IMR-90 (cell line): Measurements from ENCODE around the gene MTA2. TPM values are rescaled to one million over a fixed set of nuclear protein-coding genes. Genes with fewer than 3 reads are reported as not detected.

ENCODE experiments used
- ATAC-seq: fragments of 200-7000 bp; cut with Tn5 transposase; 2 replicates; pipeline ENCODE4 v1.9.1; 2020; ENCODE audit warnings: low read depth, mild to moderate bottlenecking, moderate library complexity
- BruUV-seq: library from RNA; stranded (reverse); fragments of 400-500 nt; replicated peaks from 2 replicates; lab custom pipeline; 2021; lab: Mats Ljungman, UMichigan
- CTCF ChIA-PET: fragments of 300-600 bp; formaldehyde crosslinking; extraction: SDS; loops from one replicate; lab custom pipeline; 2021; ENCODE audit warnings: antibody characterized with exemption; lab: Yijun Ruan, JAX
- POLR2A ChIA-PET: fragments of 300-600 bp; sonication (Branson Sonifier 250); formaldehyde crosslinking; loops from one replicate; lab custom pipeline; 2022; ENCODE audit warnings: antibody characterized with exemption; ENCODE audit not compliant: unreplicated experiment; lab: Charles Lee
- DNase-seq: peaks from one replicate; pipeline ENCODE4 v3.0.0; 2013
- H2AFZ ChIP-seq: replicated peaks from 2 replicates; pipeline ENCODE3; 2013; ENCODE audit warnings: low read length, mild to moderate bottlenecking; ENCODE audit not compliant: poor library complexity
- H2AK5ac ChIP-seq: 2 replicates; pipeline ENCODE4 v1.6.1; 2013; ENCODE audit warnings: low read depth, low read length, inconsistent platforms
- H2AK9ac ChIP-seq: replicated peaks from 2 replicates; pipeline ENCODE3; 2013; ENCODE audit warnings: mild to moderate bottlenecking, low read depth, low read length, moderate library complexity; ENCODE audit not compliant: poor library complexity
- H2BK120ac ChIP-seq: 2 replicates; pipeline ENCODE4 v1.6.1; 2013; ENCODE audit warnings: low read depth, low read length, inconsistent platforms
- H2BK15ac ChIP-seq: 3 replicates; pipeline ENCODE4 v1.6.1; 2013; ENCODE audit warnings: low read depth, low read length, inconsistent platforms
- H2BK20ac ChIP-seq: 2 replicates; pipeline ENCODE4 v1.6.1; 2013; ENCODE audit warnings: low read depth, mild to moderate bottlenecking, inconsistent platforms, low read length, moderate library complexity
- H2BK5ac ChIP-seq: 2 replicates; pipeline ENCODE4 v1.6.1; 2013; ENCODE audit warnings: mild to moderate bottlenecking, low read depth, low read length, inconsistent platforms; ENCODE audit not compliant: poor library complexity, severe bottlenecking
- H3K14ac ChIP-seq: replicated peaks from 2 replicates; pipeline ENCODE4 v1.6.1; 2013; ENCODE audit warnings: low read depth, low read length, inconsistent platforms
- H3K18ac ChIP-seq: 2 replicates; pipeline ENCODE4 v1.6.1; 2013; ENCODE audit warnings: low read depth, low read length, control low read depth
- H3K23ac ChIP-seq: 2 replicates; pipeline ENCODE4 v1.6.1; 2013; ENCODE audit warnings: low read depth, low read length, inconsistent platforms
- H3K27ac ChIP-seq: 2 replicates; pipeline ENCODE4 v1.5.1; 2013; ENCODE audit warnings: mild to moderate bottlenecking, control low read depth, low read length; ENCODE audit not compliant: insufficient read depth
- H3K27me3 ChIP-seq: 2 replicates; pipeline ENCODE4 v1.6.1; 2013; ENCODE audit warnings: low read length; ENCODE audit not compliant: control insufficient read depth, insufficient read depth
- H3K36me3 ChIP-seq: 2 replicates; pipeline ENCODE4 v1.6.1; 2013; ENCODE audit warnings: low read length, mixed read lengths; ENCODE audit not compliant: control insufficient read depth, insufficient read depth
- H3K4ac ChIP-seq: 2 replicates; pipeline ENCODE4 v1.6.1; 2013; ENCODE audit warnings: low read depth, low read length, inconsistent platforms
- H3K4me1 ChIP-seq: 2 replicates; pipeline ENCODE4 v1.6.1; 2013; ENCODE audit warnings: low read length, mixed read lengths; ENCODE audit not compliant: control insufficient read depth, insufficient read depth
- H3K4me2 ChIP-seq: 2 replicates; pipeline ENCODE4 v1.6.1; 2013; ENCODE audit warnings: low read depth, mild to moderate bottlenecking, control low read depth, low read length, moderate library complexity
- H3K4me3 ChIP-seq: 2 replicates; pipeline ENCODE4 v1.5.1; 2013; ENCODE audit warnings: low read depth, mild to moderate bottlenecking, control low read depth, low read length, moderate library complexity; ENCODE audit not compliant: insufficient read depth
- H3K56ac ChIP-seq: 2 replicates; pipeline ENCODE4 v1.6.1; 2013; ENCODE audit warnings: low read length, inconsistent platforms; ENCODE audit not compliant: insufficient read depth; ENCODE audit errors: extremely low read depth
- H3K79me1 ChIP-seq, 2 experiments: 2 replicates each; pipeline ENCODE4 v1.6.1; 2013; ENCODE audit warnings: low read length in 2 of 2, inconsistent platforms in 1 of 2, low read depth in 1 of 2
- H3K9ac ChIP-seq: 2 replicates; pipeline ENCODE4 v1.6.1; 2013; ENCODE audit warnings: low read depth, low read length, control low read depth
- H3K9me1 ChIP-seq: 2 replicates; pipeline ENCODE4 v1.6.1; 2013; ENCODE audit warnings: low read length, inconsistent platforms; ENCODE audit not compliant: insufficient read depth
- H3K9me3 ChIP-seq: 2 replicates; pipeline ENCODE4 v1.6.1; 2013; ENCODE audit warnings: low read length; ENCODE audit not compliant: control insufficient read depth, insufficient read depth
- H4K20me1 ChIP-seq: 2 replicates; pipeline ENCODE4 v1.6.1; 2013; ENCODE audit warnings: low read length, inconsistent platforms; ENCODE audit not compliant: insufficient read depth
- H4K5ac ChIP-seq: 2 replicates; pipeline ENCODE4 v1.6.1; 2013; ENCODE audit warnings: mild to moderate bottlenecking, low read depth, low read length, control low read depth
- H4K8ac ChIP-seq, 2 experiments: 2 replicates each; pipeline ENCODE4 v1.6.1; 2013; ENCODE audit warnings: low read depth in 2 of 2, low read length in 2 of 2, control low read depth in 1 of 2, inconsistent platforms in 1 of 2
- H4K91ac ChIP-seq: 2 replicates; pipeline ENCODE4 v1.6.1; 2013; ENCODE audit warnings: low read depth, low read length, inconsistent platforms; ENCODE audit not compliant: insufficient read depth
- BHLHE40 ChIP-seq: fragments of 150-350 bp; IDR thresholded peaks from 2 replicates; pipeline ENCODE4 v1.6.1; 2016; ENCODE audit warnings: mild to moderate bottlenecking, low read depth, low read length
- CEBPB ChIP-seq: IDR thresholded peaks from 2 replicates; pipeline ENCODE4 v1.6.1; 2012; ENCODE audit warnings: low read depth, low read length, improper control_type of control experiment
- CHD1 ChIP-seq: IDR thresholded peaks from 2 replicates; pipeline ENCODE4 v1.6.1; 2012; ENCODE audit warnings: low read depth, low read length, improper control_type of control experiment
- FOS ChIP-seq: fragments of 150-350 bp; IDR thresholded peaks from 2 replicates; pipeline ENCODE4 v1.6.1; 2016; ENCODE audit warnings: low read depth, low read length
- MAFK ChIP-seq: IDR thresholded peaks from 2 replicates; pipeline ENCODE4 v1.6.1; 2012; ENCODE audit warnings: low read depth, low read length, improper control_type of control experiment
- MAZ ChIP-seq: IDR thresholded peaks from 2 replicates; pipeline ENCODE4 v1.6.1; 2012; ENCODE audit warnings: low read depth, mild to moderate bottlenecking, low read length, improper control_type of control experiment, moderate library complexity, borderline replicate concordance
- MXI1 ChIP-seq: IDR thresholded peaks from 2 replicates; pipeline ENCODE4 v1.6.1; 2012; ENCODE audit warnings: low read depth, mild to moderate bottlenecking, low read length, moderate library complexity, borderline replicate concordance
- NFE2L2 ChIP-seq: fragments of 150-350 bp; IDR thresholded peaks from 2 replicates; pipeline ENCODE4 v1.6.1; 2016; ENCODE audit warnings: low read depth, mild to moderate bottlenecking, low read length
- POLR2A ChIP-seq: IDR thresholded peaks from 2 replicates; pipeline ENCODE4 v1.6.1; 2012; ENCODE audit warnings: mild to moderate bottlenecking, low read depth, low read length
- RAD21 ChIP-seq: IDR thresholded peaks from 2 replicates; pipeline ENCODE4 v1.6.1; 2012; ENCODE audit warnings: low read length, improper control_type of control experiment
- RCOR1 ChIP-seq: IDR thresholded peaks from 2 replicates; pipeline ENCODE4 v1.6.1; 2012; ENCODE audit warnings: mild to moderate bottlenecking, low read length, improper control_type of control experiment; ENCODE audit not compliant: insufficient replicate concordance
- RFX5 ChIP-seq: IDR thresholded peaks from 2 replicates; pipeline ENCODE4 v1.8.0; 2012; ENCODE audit warnings: low read depth, mild to moderate bottlenecking, low read length, moderate library complexity
- SMC3 ChIP-seq: fragments of 150-350 bp; IDR thresholded peaks from 2 replicates; pipeline ENCODE4 v1.6.1; 2016; ENCODE audit warnings: low read depth, mild to moderate bottlenecking, antibody characterized with exemption, low read length, moderate library complexity
- WGBS, 2 experiments: methylation state at CpG; one replicate each; pipeline versions ENCODE4 v1.1.5 to v1.1.7; 2013; ENCODE audit warnings: missing lambda C conversion rate in 2 of 2; ENCODE audit not compliant: insufficient read length in 1 of 2; ENCODE audit errors: extremely low coverage in 2 of 2; 5-methylcytosine and 5-hydroxymethylcytosine counted together
- dilution Hi-C: fragments of 300-500 bp; cut with HindIII; formaldehyde crosslinking; loops from one replicate; pipeline ENCODE4 v1.14.3; 2018; ENCODE audit warnings: low sequenced_read_pairs; ENCODE audit not compliant: unreplicated experiment
- in situ Hi-C: fragments of 300-500 bp; cut with MboI; formaldehyde crosslinking; loops from 3 replicates; pipeline ENCODE4 v1.14.3; 2019; ENCODE audit warnings: low sequenced_read_pairs, inconsistent platforms, mixed read lengths
- intact Hi-C: fragments of 100-400 bp; cut with micrococcal nuclease; formaldehyde crosslinking; loops from 2 replicates; pipeline ENCODE4 v1.10.0; 2022
- polyA plus RNA-seq, 3 experiments: library from polyadenylated mRNA; depleted of rRNA; stranded (reverse); fragments of >200 nt; gene quantifications; 2 replicates each; pipeline ENCODE4 v1.2.3, GENCODE V29; 2012; ENCODE audit warnings: low replicate concordance in 1 of 3
- total RNA-seq: library from RNA; depleted of rRNA; stranded (reverse); fragments of >200 nt; gene quantifications from 2 replicates; pipeline ENCODE4 v1.2.3, GENCODE V29; 2012
- TF ChIP-seq, protein P1 (sequence below): fragments of 150-350 bp; IDR thresholded peaks from 2 replicates; pipeline ENCODE4 v1.6.1; 2017; ENCODE audit warnings: mild to moderate bottlenecking, antibody characterized with exemption, low read length, low read depth
- TF ChIP-seq, protein P2 (sequence below): conservative IDR thresholded peaks from 2 replicates; pipeline ENCODE4 v1.5.1; 2012; ENCODE audit warnings: mild to moderate bottlenecking, low read depth, low read length, improper control_type of control experiment
- TF ChIP-seq, protein P3 (sequence below): fragments of 150-350 bp; IDR thresholded peaks from 2 replicates; pipeline ENCODE4 v1.6.1; 2016; ENCODE audit warnings: low read depth, mild to moderate bottlenecking, low read length, moderate library complexity, borderline replicate concordance

Gene MTA2
- total and polyA plus RNA-seq, 2 of the 4 experiments (the other 2 are of a cell fraction) = 34.8 to 136 TPM

DNA sequence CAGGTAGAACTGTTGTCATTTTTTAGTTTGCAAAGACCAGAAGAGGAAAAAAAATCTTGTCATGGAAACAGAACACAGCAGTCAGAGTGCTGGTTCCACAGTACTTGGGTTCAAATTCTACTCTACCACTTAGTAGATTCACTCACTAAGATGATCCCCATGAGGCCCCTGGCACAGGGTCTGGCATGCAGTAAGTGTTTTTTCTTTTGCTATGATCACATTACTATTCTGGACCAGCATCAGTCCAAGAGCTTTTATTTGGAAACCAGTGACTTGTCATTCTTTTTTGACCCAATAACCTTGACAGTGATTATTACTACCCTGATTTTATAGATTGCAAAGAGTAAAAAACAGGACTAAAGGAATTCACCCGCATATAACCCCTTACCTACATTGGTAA, 32.1 kb downstream of the MTA2 start:
- CTCF ChIA-PET = interaction anchor here (1.8 kb wide), 1 partner anchor 9 kb away, joined by 6 read pairs; no protein-coding TSS in a partner anchor
- H4K20me1 ChIP-seq = peaks cover 66% of the 10 kb centered on the region
- no peak for DNase-seq
- intact Hi-C loops (no loop called here), in situ Hi-C loops (no loop called here), dilution Hi-C loops (no loop called here)
- H3K18ac ChIP-seq = no peak overlapping the region
- H2BK20ac ChIP-seq = no peak overlapping the region
- ATAC-seq = no peak
- H3K4me3 ChIP-seq = no peak overlapping the region
- H3K56ac ChIP-seq = no peak overlapping the region
- no peak overlapping the region for H3K9ac ChIP-seq
- H3K9me1 ChIP-seq = peaks cover 3% of the 10 kb centered on the region; the same call in 1 of the 2 replicates
- WGBS, 2 experiments = no CpG with 5 or more reads among the region's 1 CpG
- H2AK5ac ChIP-seq = no peak overlapping the region
- BruUV-seq = no TSS peak
- H3K9me3 ChIP-seq = no peaks in the 10 kb centered on the region
- no peaks in the 10 kb centered on the region for H3K27me3 ChIP-seq
- H2BK120ac ChIP-seq = no peak overlapping the region
- H4K91ac ChIP-seq = no peak overlapping the region
- no peak overlapping the region for H4K5ac ChIP-seq
- no peak for TF ChIP-seq FOS
- TF ChIP-seq BHLHE40 = no peak
- TF ChIP-seq, protein P1, sequence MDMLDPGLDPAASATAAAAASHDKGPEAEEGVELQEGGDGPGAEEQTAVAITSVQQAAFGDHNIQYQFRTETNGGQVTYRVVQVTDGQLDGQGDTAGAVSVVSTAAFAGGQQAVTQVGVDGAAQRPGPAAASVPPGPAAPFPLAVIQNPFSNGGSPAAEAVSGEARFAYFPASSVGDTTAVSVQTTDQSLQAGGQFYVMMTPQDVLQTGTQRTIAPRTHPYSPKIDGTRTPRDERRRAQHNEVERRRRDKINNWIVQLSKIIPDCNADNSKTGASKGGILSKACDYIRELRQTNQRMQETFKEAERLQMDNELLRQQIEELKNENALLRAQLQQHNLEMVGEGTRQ = no peak
- no peak for TF ChIP-seq MAZ
- TF ChIP-seq, protein P2, sequence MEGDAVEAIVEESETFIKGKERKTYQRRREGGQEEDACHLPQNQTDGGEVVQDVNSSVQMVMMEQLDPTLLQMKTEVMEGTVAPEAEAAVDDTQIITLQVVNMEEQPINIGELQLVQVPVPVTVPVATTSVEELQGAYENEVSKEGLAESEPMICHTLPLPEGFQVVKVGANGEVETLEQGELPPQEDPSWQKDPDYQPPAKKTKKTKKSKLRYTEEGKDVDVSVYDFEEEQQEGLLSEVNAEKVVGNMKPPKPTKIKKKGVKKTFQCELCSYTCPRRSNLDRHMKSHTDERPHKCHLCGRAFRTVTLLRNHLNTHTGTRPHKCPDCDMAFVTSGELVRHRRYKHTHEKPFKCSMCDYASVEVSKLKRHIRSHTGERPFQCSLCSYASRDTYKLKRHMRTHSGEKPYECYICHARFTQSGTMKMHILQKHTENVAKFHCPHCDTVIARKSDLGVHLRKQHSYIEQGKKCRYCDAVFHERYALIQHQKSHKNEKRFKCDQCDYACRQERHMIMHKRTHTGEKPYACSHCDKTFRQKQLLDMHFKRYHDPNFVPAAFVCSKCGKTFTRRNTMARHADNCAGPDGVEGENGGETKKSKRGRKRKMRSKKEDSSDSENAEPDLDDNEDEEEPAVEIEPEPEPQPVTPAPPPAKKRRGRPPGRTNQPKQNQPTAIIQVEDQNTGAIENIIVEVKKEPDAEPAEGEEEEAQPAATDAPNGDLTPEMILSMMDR = no peak
- no peak for TF ChIP-seq POLR2A
- no peak for TF ChIP-seq RFX5
- TF ChIP-seq CEBPB = no peak
- TF ChIP-seq MAFK = no peak
- TF ChIP-seq NFE2L2 = no peak
- no peak for TF ChIP-seq SMC3
- no peak for TF ChIP-seq MXI1
- no peak for TF ChIP-seq RCOR1
- TF ChIP-seq, protein P3, sequence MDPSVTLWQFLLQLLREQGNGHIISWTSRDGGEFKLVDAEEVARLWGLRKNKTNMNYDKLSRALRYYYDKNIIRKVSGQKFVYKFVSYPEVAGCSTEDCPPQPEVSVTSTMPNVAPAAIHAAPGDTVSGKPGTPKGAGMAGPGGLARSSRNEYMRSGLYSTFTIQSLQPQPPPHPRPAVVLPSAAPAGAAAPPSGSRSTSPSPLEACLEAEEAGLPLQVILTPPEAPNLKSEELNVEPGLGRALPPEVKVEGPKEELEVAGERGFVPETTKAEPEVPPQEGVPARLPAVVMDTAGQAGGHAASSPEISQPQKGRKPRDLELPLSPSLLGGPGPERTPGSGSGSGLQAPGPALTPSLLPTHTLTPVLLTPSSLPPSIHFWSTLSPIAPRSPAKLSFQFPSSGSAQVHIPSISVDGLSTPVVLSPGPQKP = no peak
- TF ChIP-seq RAD21 = no peak
- no peak for TF ChIP-seq CHD1
- peaks cover 57% of the 10 kb centered on the region for H3K36me3 ChIP-seq
- peaks cover 4% of the 10 kb centered on the region for H3K4me1 ChIP-seq
- H2AK9ac ChIP-seq = no peak overlapping the region
- H2BK15ac ChIP-seq = no peak overlapping the region
- no peak overlapping the region for H3K27ac ChIP-seq
- H2AFZ ChIP-seq = no peak overlapping the region
- POLR2A ChIA-PET = interaction anchor here (1.1 kb wide), 1 partner anchor 9 kb away, joined by 4 read pairs; no protein-coding TSS in a partner anchor
- no peak overlapping the region for H3K23ac ChIP-seq
- no peak overlapping the region for H2BK5ac ChIP-seq
- no peak overlapping the region for H3K4me2 ChIP-seq
- H3K14ac ChIP-seq = no peak overlapping the region
- no peak overlapping the region for H4K8ac ChIP-seq
- peaks cover 17 to 66% of the 10 kb centered on the region in 2 experiments for H3K79me1 ChIP-seq
- H3K4ac ChIP-seq = no peak overlapping the region
